Activated T-helper 17 cell treated with anti-CD3 and anti-CD28 coated beads, Interleukin-2, amount 50 U/mL, for 72 hours (primary cell): ENCODE results near the gene IER3IP1. TPM values are rescaled to one million over a fixed set of nuclear protein-coding genes. Genes with fewer than 3 reads are reported as not detected.
A peak's percentile ranks its signal among the peaks of the same experiment; 100 is the strongest.
"Not testable (repeated sequence)": the region's sequence is repeated elsewhere in the genome, so short reads cannot be mapped to it uniquely, and the experiment has no call there.

Source experiments
- ATAC-seq: fragments of 150-1000 bp; cut with Tn5 transposase; replicated peaks from 2 replicates; pipeline ENCODE4 v1.10.0; 2021; ENCODE audit warnings: mild to moderate bottlenecking, moderate library complexity
- H3K27ac Mint-ChIP-seq: one replicate; pipeline ENCODE4 v1.8.0; 2022; ENCODE audit warnings: mixed read lengths
- H3K27me3 Mint-ChIP-seq: one replicate; pipeline ENCODE4 v1.8.0; 2022; ENCODE audit warnings: mixed read lengths
- H3K36me3 Mint-ChIP-seq: one replicate; pipeline ENCODE4 v1.8.0; 2022; ENCODE audit warnings: low read depth, mild to moderate bottlenecking, mixed read lengths
- H3K4me1 Mint-ChIP-seq: one replicate; pipeline ENCODE4 v1.8.0; 2022; ENCODE audit warnings: mixed read lengths
- H3K4me3 Mint-ChIP-seq: one replicate; pipeline ENCODE4 v1.8.0; 2022; ENCODE audit warnings: mild to moderate bottlenecking, mixed read lengths
- H3K9me3 Mint-ChIP-seq: one replicate; pipeline ENCODE4 v1.8.0; 2022; ENCODE audit warnings: mixed read lengths
- total RNA-seq, 2 donors: library from RNA; stranded (reverse); gene quantifications; one replicate each; pipeline ENCODE4 v1.2.3, GENCODE V29; 2022

IER3IP1 gene, protein sequence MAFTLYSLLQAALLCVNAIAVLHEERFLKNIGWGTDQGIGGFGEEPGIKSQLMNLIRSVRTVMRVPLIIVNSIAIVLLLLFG
- total RNA-seq: 10 to 100 TPM in 1 of 2 donors, 1 to 10 TPM in 1; 7.5 to 11.2 TPM

DNA sequence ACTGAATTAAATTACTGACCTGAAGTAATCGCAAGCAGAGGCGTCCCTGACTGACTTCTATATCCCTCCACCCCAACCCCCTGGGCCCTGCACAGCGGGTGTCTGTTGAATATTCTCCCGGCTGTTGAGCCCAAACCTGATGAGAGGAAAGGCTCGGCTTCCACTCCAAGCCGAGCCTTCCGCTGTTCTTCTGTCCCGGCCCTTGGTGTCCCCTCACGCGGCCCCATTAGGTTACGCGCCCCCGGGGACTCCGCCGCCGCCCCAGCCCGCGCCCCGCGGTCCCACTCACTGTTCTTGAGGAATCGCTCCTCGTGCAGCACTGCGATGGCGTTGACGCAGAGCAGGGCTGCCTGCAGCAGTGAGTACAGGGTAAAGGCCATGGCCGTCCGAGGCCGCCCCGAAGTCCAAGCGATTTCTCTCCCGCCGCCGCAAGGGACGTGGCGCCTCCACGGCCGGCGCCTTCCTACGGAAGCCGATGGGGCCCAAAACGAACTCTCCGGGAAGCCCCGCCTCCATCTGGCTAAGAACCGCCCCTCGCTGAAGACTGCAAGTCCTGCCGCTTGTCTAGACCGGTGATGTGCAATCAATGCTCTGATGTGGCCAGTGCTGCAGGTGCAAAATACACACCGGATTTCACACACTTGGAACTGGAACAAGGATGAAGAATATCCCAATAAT lies at the start of gene IER3IP1:
TSS of gene IER3IP1 (minus strand) at position 467 of the 678 bp plus-strand sequence. CDS start at position 380, 87 bp downstream.
- Mint-ChIP-seq H3K36me3 (no peaks in the 10 kb centered on the region), H3K4me3 (peak within 1 kb of the TSS; percentile 30), H3K9me3 (no peaks in the 10 kb centered on the region), H3K27ac (no peak within 1 kb of the TSS), H3K27me3 (no peaks in the 10 kb centered on the region), H3K4me1 (no peaks in the 10 kb centered on the region)
- ATAC-seq: peak; percentile 93

- Mint-ChIP-seq H3K27ac (no peak overlapping the region), H3K4me3 (no peak overlapping the region), H3K9me3 (no peaks in the 10 kb centered on the region), H3K36me3 (no peaks in the 10 kb centered on the region), H3K27me3 (peaks cover 40% of the 10 kb centered on the region), H3K4me1 (no peaks in the 10 kb centered on the region)
- ATAC-seq: peak; percentile 32
Measured at GRCh38 chr18:47215554-47216138, 39.5 kb upstream of the IER3IP1 start.

GRCh38 chr18:47209171-47209570 lies 33.0 kb upstream of the IER3IP1 start:
- no peaks in the 10 kb centered on the region for H3K9me3 Mint-ChIP-seq
- H3K27me3 Mint-ChIP-seq: peaks cover 40% of the 10 kb centered on the region
- H3K4me3 Mint-ChIP-seq: no peak overlapping the region
- ATAC-seq: no peak
- no peak overlapping the region for H3K27ac Mint-ChIP-seq
- no peaks in the 10 kb centered on the region for H3K4me1 Mint-ChIP-seq
- no peaks in the 10 kb centered on the region for H3K36me3 Mint-ChIP-seq

DNA sequence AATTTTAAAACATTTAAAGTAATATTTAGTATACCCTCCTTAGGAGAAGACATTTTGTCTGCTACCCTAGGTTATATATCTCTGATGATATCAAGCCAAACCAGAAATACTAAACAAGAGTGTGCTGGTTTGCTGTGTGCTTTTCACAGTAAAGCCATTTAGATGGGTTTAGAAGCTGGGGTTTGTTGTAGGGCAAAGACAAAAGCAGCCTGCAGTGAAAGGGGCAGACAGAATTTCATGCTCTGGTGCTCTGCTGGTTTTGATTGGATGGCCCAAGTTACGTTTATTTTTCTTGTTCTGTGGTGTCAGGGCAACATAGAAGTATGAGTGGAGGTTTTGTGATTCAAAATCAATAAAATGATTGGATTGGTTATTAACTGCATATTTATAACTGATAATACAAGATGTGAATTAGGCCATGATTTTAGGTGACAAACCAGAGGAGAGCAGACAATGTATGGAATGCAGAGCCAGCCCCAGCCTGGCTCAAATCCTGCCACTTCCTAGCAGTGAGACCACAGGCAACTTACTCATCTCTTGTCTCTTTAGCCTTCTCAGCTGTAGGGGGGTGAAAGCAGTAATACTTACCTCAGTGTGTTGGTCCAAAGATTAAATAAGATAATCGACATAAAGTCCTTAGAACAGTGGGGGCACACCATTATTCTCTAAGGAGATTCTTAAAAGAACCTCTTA lies 30.9 kb upstream of the IER3IP1 start:
- Mint-ChIP-seq H3K4me3 (no peak overlapping the region), H3K27ac (no peak overlapping the region), H3K9me3 (no peaks in the 10 kb centered on the region), H3K36me3 (no peaks in the 10 kb centered on the region), H3K27me3 (peaks cover 27% of the 10 kb centered on the region), H3K4me1 (no peaks in the 10 kb centered on the region)
- no peak for ATAC-seq

GRCh38 chr18:47204908-47205522 lies 28.9 kb upstream of the IER3IP1 start:
- Mint-ChIP-seq H3K4me1 (no peaks in the 10 kb centered on the region), H3K27ac (no peak overlapping the region), H3K27me3 (peaks cover 22% of the 10 kb centered on the region), H3K36me3 (no peaks in the 10 kb centered on the region), H3K4me3 (no peak overlapping the region), H3K9me3 (no peaks in the 10 kb centered on the region)
- peak; percentile 40 for ATAC-seq

DNA sequence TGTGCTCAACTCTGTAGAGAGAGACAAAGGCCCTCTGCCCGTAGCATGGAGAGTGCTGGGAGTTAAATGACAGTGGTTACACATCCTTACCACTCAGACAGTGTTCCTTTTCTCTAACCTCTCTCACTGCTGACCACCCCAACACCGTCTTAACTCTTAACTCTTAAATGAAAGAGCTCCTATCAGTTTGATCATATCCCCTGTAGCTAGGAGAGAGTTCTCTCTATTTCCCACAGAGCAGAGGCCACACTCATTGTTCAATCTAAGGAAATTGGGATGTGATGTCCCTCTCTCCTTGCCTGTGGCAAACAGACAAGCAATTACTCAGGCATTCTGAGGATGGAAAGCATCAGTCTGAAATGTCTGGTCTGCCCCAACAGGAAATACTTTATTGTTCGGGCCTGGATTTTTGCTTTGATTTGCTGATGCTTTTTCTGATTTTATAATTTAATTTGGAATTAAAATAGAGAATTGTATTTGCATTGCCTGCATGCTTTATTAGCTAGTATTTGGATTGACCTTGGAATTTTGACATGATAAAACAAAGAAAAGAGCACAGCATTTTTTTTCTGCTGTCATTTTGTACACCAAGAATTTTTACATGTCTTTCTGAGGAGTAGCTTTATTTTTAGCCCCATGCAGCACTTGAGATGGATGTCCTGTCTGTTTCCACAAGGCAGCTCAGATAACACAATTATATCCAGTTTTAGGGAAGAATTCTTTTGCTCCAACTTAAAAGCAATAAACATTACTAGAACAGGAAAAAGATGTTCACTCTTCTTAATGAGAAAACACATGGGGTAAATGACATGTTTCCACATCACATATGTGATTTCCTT lies 27.7 kb upstream of the IER3IP1 start:
- Mint-ChIP-seq H3K27me3 (peaks cover 10% of the 10 kb centered on the region), H3K27ac (no peak overlapping the region), H3K36me3 (no peaks in the 10 kb centered on the region), H3K9me3 (no peaks in the 10 kb centered on the region), H3K4me1 (no peaks in the 10 kb centered on the region), H3K4me3 (no peak overlapping the region)
- no peak for ATAC-seq

GRCh38 chr18:47195961-47196360 lies 19.8 kb upstream of the IER3IP1 start:
- not testable (repeated sequence) for H3K36me3 Mint-ChIP-seq, H3K9me3 Mint-ChIP-seq, H3K4me1 Mint-ChIP-seq, H3K27ac Mint-ChIP-seq, H3K4me3 Mint-ChIP-seq, ATAC-seq
- peaks cover 18% of the 10 kb centered on the region for H3K27me3 Mint-ChIP-seq

GRCh38 chr18:47191961-47192360 lies 15.8 kb upstream of the IER3IP1 start:
- no peaks in the 10 kb centered on the region for H3K9me3 Mint-ChIP-seq
- no peak overlapping the region for H3K27ac Mint-ChIP-seq
- no peak overlapping the region for H3K4me3 Mint-ChIP-seq
- H3K4me1 Mint-ChIP-seq: no peaks in the 10 kb centered on the region
- no peak for ATAC-seq
- peaks cover 31% of the 10 kb centered on the region for H3K27me3 Mint-ChIP-seq
- no peaks in the 10 kb centered on the region for H3K36me3 Mint-ChIP-seq

DNA sequence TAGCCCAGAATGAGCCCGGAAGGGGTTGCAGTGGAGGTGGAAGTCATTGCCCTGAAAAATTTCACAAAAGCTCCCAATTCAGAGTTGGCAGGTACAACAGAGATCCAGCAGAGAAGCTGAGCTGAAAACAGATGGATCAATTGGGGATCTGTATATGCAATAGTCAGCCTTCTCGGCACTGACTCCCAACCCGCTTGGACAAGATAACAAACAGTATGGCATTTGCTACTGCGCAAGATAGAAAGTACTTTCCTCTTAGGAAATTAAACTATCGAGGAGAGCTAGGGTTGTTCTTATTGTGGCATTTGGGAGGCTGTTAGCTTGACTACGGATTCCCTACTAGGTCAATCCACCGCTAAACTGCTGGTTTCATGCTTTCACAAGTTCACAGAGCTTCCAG lies 11.6 kb upstream of the IER3IP1 start:
- no peaks in the 10 kb centered on the region for H3K36me3 Mint-ChIP-seq
- H3K4me3 Mint-ChIP-seq: no peak overlapping the region
- H3K9me3 Mint-ChIP-seq: peaks cover 15% of the 10 kb centered on the region
- no peak overlapping the region for H3K27ac Mint-ChIP-seq
- no peak for ATAC-seq
- peaks cover 24% of the 10 kb centered on the region for H3K27me3 Mint-ChIP-seq
- H3K4me1 Mint-ChIP-seq: no peaks in the 10 kb centered on the region

GRCh38 chr18:47184419-47185050 lies 8.4 kb upstream of the IER3IP1 start:
- Mint-ChIP-seq H3K27me3 (peaks cover 15% of the 10 kb centered on the region), H3K4me1 (no peaks in the 10 kb centered on the region), H3K9me3 (peaks cover 15% of the 10 kb centered on the region), H3K36me3 (no peaks in the 10 kb centered on the region), H3K4me3 (no peak overlapping the region), H3K27ac (no peak overlapping the region)
- ATAC-seq: no peak

GRCh38 chr18:47182156-47182555 lies 6.0 kb upstream of the IER3IP1 start:
- ATAC-seq, H3K27ac Mint-ChIP-seq, H3K4me1 Mint-ChIP-seq, H3K4me3 Mint-ChIP-seq, H3K27me3 Mint-ChIP-seq, H3K36me3 Mint-ChIP-seq: not testable (repeated sequence)
- H3K9me3 Mint-ChIP-seq: peaks cover 15% of the 10 kb centered on the region

DNA sequence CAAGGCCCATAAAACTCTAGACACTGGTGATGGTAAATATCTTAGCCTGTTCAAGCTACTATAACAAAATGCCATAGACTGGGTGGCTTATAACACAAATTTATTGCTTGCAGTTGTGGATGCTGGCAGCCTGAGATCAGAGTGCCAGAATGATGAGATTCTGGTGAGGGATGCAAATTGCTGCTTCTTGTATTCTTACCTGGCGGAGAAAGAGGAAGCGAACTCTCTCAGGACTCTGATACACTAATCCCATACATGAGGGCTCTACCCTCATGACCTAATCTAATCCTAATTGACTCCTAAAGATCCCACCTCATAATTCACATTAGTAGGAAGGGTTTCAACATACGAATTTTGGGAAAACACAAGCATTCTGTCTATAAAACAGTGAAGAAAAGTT lies 4.6 kb upstream of the IER3IP1 start:
- no peaks in the 10 kb centered on the region for H3K36me3 Mint-ChIP-seq
- no peak overlapping the region for H3K4me3 Mint-ChIP-seq
- ATAC-seq: no peak
- no peak overlapping the region for H3K27ac Mint-ChIP-seq
- no peaks in the 10 kb centered on the region for H3K4me1 Mint-ChIP-seq
- peaks cover 12% of the 10 kb centered on the region for H3K9me3 Mint-ChIP-seq
- peaks cover under 1% of the 10 kb centered on the region for H3K27me3 Mint-ChIP-seq

- ATAC-seq: no peak
- H3K27ac Mint-ChIP-seq: no peak overlapping the region
Measured at GRCh38 chr18:47179520-47179919, 3.4 kb upstream of the IER3IP1 start.

More at GRCh38 chr18:47179520-47179919, 3.4 kb upstream of the IER3IP1 start:
- peaks cover 4% of the 10 kb centered on the region for H3K9me3 Mint-ChIP-seq
- no peak overlapping the region for H3K4me3 Mint-ChIP-seq
- no peaks in the 10 kb centered on the region for H3K36me3 Mint-ChIP-seq
- no peaks in the 10 kb centered on the region for H3K27me3 Mint-ChIP-seq
- no peaks in the 10 kb centered on the region for H3K4me1 Mint-ChIP-seq
